Karpas-422 (cell line): Measurements from ENCODE around the gene ZBTB16. TPM values are rescaled to one million over a fixed set of nuclear protein-coding genes. Genes with fewer than 3 reads are reported as not detected.
"Not testable (repeated sequence)": the region's sequence is repeated elsewhere in the genome, so short reads cannot be mapped to it uniquely, and the experiment has no call there.

Experiments
- DNase-seq: peaks from one replicate; pipeline ENCODE4 v3.0.0-alpha.2; 2015
- H2AFZ ChIP-seq: fragments of 200-600 bp; sonication (generic); 2 replicates; pipeline ENCODE4 v1.6.1; 2014; ENCODE audit warnings: antibody characterized with exemption, low read length, mixed read lengths
- H3K27ac ChIP-seq: fragments of 200-600 bp; sonication (generic); 2 replicates; pipeline ENCODE4 v1.5.1; 2014; ENCODE audit warnings: mild to moderate bottlenecking, low read length, moderate library complexity
- H3K27me3 ChIP-seq: fragments of 200-600 bp; sonication (generic); 2 replicates; pipeline ENCODE4 v1.6.1; 2014; ENCODE audit warnings: low read length, mixed read lengths
- H3K36me3 ChIP-seq: fragments of 200-600 bp; sonication (generic); 2 replicates; pipeline ENCODE4 v1.6.1; 2014; ENCODE audit warnings: low read length, mixed read lengths; ENCODE audit not compliant: insufficient read depth
- H3K4me1 ChIP-seq: fragments of 200-600 bp; sonication (generic); 2 replicates; pipeline ENCODE4 v1.6.1; 2014; ENCODE audit warnings: mild to moderate bottlenecking, low read length, mixed read lengths
- H3K4me2 ChIP-seq: fragments of 200-600 bp; sonication (generic); 2 replicates; pipeline ENCODE4 v1.6.1; 2014; ENCODE audit warnings: low read length, low read depth, mild to moderate bottlenecking; ENCODE audit not compliant: poor library complexity, severe bottlenecking
- H3K4me3 ChIP-seq: fragments of 200-600 bp; sonication (generic); 2 replicates; pipeline ENCODE4 v1.5.1; 2014; ENCODE audit warnings: mild to moderate bottlenecking, antibody characterized with exemption, low read length, mixed read lengths
- H3K79me2 ChIP-seq: fragments of 200-600 bp; sonication (generic); 2 replicates; pipeline ENCODE4 v1.6.1; 2014; ENCODE audit warnings: mild to moderate bottlenecking, low read length, mixed read lengths
- H3K9ac ChIP-seq: fragments of 200-600 bp; sonication (generic); 2 replicates; pipeline ENCODE4 v1.6.0; 2014; ENCODE audit warnings: low read length
- H3K9me2 ChIP-seq: fragments of 200-600 bp; sonication (generic), shearing (Covaris generic); replicated peaks from 2 replicates; pipeline ENCODE4 v1.6.0; 2014; ENCODE audit warnings: mild to moderate bottlenecking, low read length, moderate library complexity; ENCODE audit not compliant: insufficient read depth
- H3K9me3 ChIP-seq: fragments of 300-700, 200-600 bp; sonication (generic); 2 replicates; pipeline ENCODE4 v1.6.1; 2014; ENCODE audit warnings: low read length, mixed read lengths
- H4K20me1 ChIP-seq: fragments of 200-600 bp; sonication (generic); 2 replicates; pipeline ENCODE4 v1.6.1; 2014; ENCODE audit warnings: mild to moderate bottlenecking, antibody characterized with exemption, low read length, low read depth; ENCODE audit not compliant: insufficient read depth
- total RNA-seq: library from RNA; depleted of rRNA; stranded (reverse); fragments of >200 nt; shearing (Covaris generic); gene quantifications from 2 replicates; pipeline ENCODE4 v1.2.3, GENCODE V29; 2014; ENCODE audit warnings: low replicate concordance

ZBTB16 gene
- total RNA-seq, 1 experiment from 2014 or later, result not detected

GRCh38 chr11:114049050-114049449, 10.5 kb upstream of the ZBTB16 start:
- no peaks in the 10 kb centered on the region for H4K20me1 ChIP-seq
- no peak overlapping the region for H2AFZ ChIP-seq
- H3K9me3 ChIP-seq, result no peaks in the 10 kb centered on the region
- H3K79me2 ChIP-seq, result no peaks in the 10 kb centered on the region
- no peak overlapping the region for H3K9ac ChIP-seq
- no peaks in the 10 kb centered on the region for H3K9me2 ChIP-seq
- H3K36me3 ChIP-seq, result no peaks in the 10 kb centered on the region
- no peak overlapping the region for H3K4me3 ChIP-seq
- H3K4me2 ChIP-seq, result no peak overlapping the region
- no peaks in the 10 kb centered on the region for H3K4me1 ChIP-seq
- H3K27ac ChIP-seq, result no peak overlapping the region
- no peak for DNase-seq
- H3K27me3 ChIP-seq, result no peaks in the 10 kb centered on the region

- not testable (repeated sequence) for H3K4me2 ChIP-seq, H3K9me3 ChIP-seq, H3K27me3 ChIP-seq, H3K4me3 ChIP-seq, H2AFZ ChIP-seq, H4K20me1 ChIP-seq, H3K4me1 ChIP-seq, DNase-seq, H3K9ac ChIP-seq, H3K27ac ChIP-seq, H3K9me2 ChIP-seq, H3K79me2 ChIP-seq, H3K36me3 ChIP-seq
Observed at GRCh38 chr11:114049766-114050165, 9.7 kb upstream of the ZBTB16 start.

- no peak overlapping the region for H3K9ac ChIP-seq
- H3K9me3 ChIP-seq, result no peaks in the 10 kb centered on the region
- H3K36me3 ChIP-seq, result no peaks in the 10 kb centered on the region
- H3K79me2 ChIP-seq, result no peaks in the 10 kb centered on the region
- no peaks in the 10 kb centered on the region for H3K27me3 ChIP-seq
- H3K9me2 ChIP-seq, result no peaks in the 10 kb centered on the region
- H4K20me1 ChIP-seq, result no peaks in the 10 kb centered on the region
- H3K4me1 ChIP-seq, result no peaks in the 10 kb centered on the region
- no peak for DNase-seq
- H3K4me3 ChIP-seq, result no peak overlapping the region
- H3K4me2 ChIP-seq, result no peak overlapping the region
- no peak overlapping the region for H2AFZ ChIP-seq
- H3K27ac ChIP-seq, result no peak overlapping the region
Observed at GRCh38 chr11:114050258-114050927, 9.1 kb upstream of the ZBTB16 start.

- no peak overlapping the region for H3K4me2 ChIP-seq
- H3K27me3 ChIP-seq, result no peaks in the 10 kb centered on the region
- no peak overlapping the region for H3K27ac ChIP-seq
- no peaks in the 10 kb centered on the region for H3K79me2 ChIP-seq
- H3K4me3 ChIP-seq, result no peak overlapping the region
- DNase-seq, result no peak
- H3K9me3 ChIP-seq, result no peaks in the 10 kb centered on the region
- no peaks in the 10 kb centered on the region for H3K9me2 ChIP-seq
- no peak overlapping the region for H2AFZ ChIP-seq
- H4K20me1 ChIP-seq, result no peaks in the 10 kb centered on the region
- no peaks in the 10 kb centered on the region for H3K4me1 ChIP-seq
- H3K9ac ChIP-seq, result no peak overlapping the region
- no peaks in the 10 kb centered on the region for H3K36me3 ChIP-seq
Observed at GRCh38 chr11:114051558-114051957, 8.0 kb upstream of the ZBTB16 start.

GRCh38 chr11:114052160-114052559, 7.4 kb upstream of the ZBTB16 start:
- Histone ChIP-seq H4K20me1 (no peaks in the 10 kb centered on the region), H3K9ac (no peak overlapping the region), H3K27me3 (no peaks in the 10 kb centered on the region), H3K4me3 (no peak overlapping the region), H3K9me3 (no peaks in the 10 kb centered on the region), H2AFZ (no peak overlapping the region), H3K4me1 (no peaks in the 10 kb centered on the region), H3K79me2 (no peaks in the 10 kb centered on the region), H3K9me2 (no peaks in the 10 kb centered on the region), H3K27ac (no peak overlapping the region), H3K4me2 (no peak overlapping the region), H3K36me3 (no peaks in the 10 kb centered on the region)
- DNase-seq, result no peak

GRCh38 chr11:114053406-114053805, 6.1 kb upstream of the ZBTB16 start:
- Histone ChIP-seq H3K27me3 (no peaks in the 10 kb centered on the region), H3K4me1 (no peaks in the 10 kb centered on the region), H3K9me3 (no peaks in the 10 kb centered on the region), H3K4me2 (no peak overlapping the region), H3K27ac (no peak overlapping the region), H3K79me2 (no peaks in the 10 kb centered on the region), H3K4me3 (no peak overlapping the region), H3K9me2 (no peaks in the 10 kb centered on the region), H2AFZ (no peak overlapping the region), H3K36me3 (no peaks in the 10 kb centered on the region), H3K9ac (no peak overlapping the region), H4K20me1 (no peaks in the 10 kb centered on the region)
- no peak for DNase-seq

GRCh38 chr11:114054806-114055205, 4.7 kb upstream of the ZBTB16 start:
- Histone ChIP-seq H3K4me3 (no peak overlapping the region), H3K36me3 (no peaks in the 10 kb centered on the region), H3K9me3 (no peaks in the 10 kb centered on the region), H3K27ac (no peak overlapping the region), H3K27me3 (no peaks in the 10 kb centered on the region), H3K79me2 (no peaks in the 10 kb centered on the region), H3K9me2 (no peaks in the 10 kb centered on the region), H3K9ac (no peak overlapping the region), H3K4me1 (no peaks in the 10 kb centered on the region), H3K4me2 (no peak overlapping the region), H4K20me1 (no peaks in the 10 kb centered on the region), H2AFZ (no peak overlapping the region)
- DNase-seq, result no peak

- Histone ChIP-seq H3K4me1 (no peaks in the 10 kb centered on the region), H3K36me3 (no peaks in the 10 kb centered on the region), H3K9me2 (no peaks in the 10 kb centered on the region), H2AFZ (no peak overlapping the region), H4K20me1 (no peaks in the 10 kb centered on the region), H3K9ac (no peak overlapping the region), H3K4me3 (no peak overlapping the region), H3K9me3 (no peaks in the 10 kb centered on the region), H3K4me2 (no peak overlapping the region), H3K27ac (no peak overlapping the region), H3K79me2 (no peaks in the 10 kb centered on the region), H3K27me3 (no peaks in the 10 kb centered on the region)
- DNase-seq, result no peak
Observed at GRCh38 chr11:114056409-114056808, 3.1 kb upstream of the ZBTB16 start.

- H3K9ac ChIP-seq, result no peak overlapping the region
- no peak for DNase-seq
- no peaks in the 10 kb centered on the region for H3K9me2 ChIP-seq
- no peaks in the 10 kb centered on the region for H3K27me3 ChIP-seq
- no peaks in the 10 kb centered on the region for H4K20me1 ChIP-seq
- H2AFZ ChIP-seq, result no peak overlapping the region
- no peaks in the 10 kb centered on the region for H3K36me3 ChIP-seq
- H3K27ac ChIP-seq, result no peak overlapping the region
- no peaks in the 10 kb centered on the region for H3K79me2 ChIP-seq
- no peak overlapping the region for H3K4me3 ChIP-seq
- H3K4me2 ChIP-seq, result no peak overlapping the region
- no peaks in the 10 kb centered on the region for H3K9me3 ChIP-seq
- no peaks in the 10 kb centered on the region for H3K4me1 ChIP-seq
Observed at GRCh38 chr11:114057147-114057546, 2.4 kb upstream of the ZBTB16 start.
